GM18517 (cell line): ENCODE results near the gene HSPG2.
"Not testable (repeated sequence)": the region's sequence is repeated elsewhere in the genome, so short reads cannot be mapped to it uniquely, and the experiment has no call there.

ENCODE experiments used
- ATAC-seq: cut with Tn5 transposase; IDR thresholded peaks from one replicate; pipeline ENCODE4 v1.9.1; 2021; ENCODE audit warnings: mild to moderate bottlenecking, moderate library complexity; ENCODE audit not compliant: unreplicated experiment

The HSPG2 gene

DNA sequence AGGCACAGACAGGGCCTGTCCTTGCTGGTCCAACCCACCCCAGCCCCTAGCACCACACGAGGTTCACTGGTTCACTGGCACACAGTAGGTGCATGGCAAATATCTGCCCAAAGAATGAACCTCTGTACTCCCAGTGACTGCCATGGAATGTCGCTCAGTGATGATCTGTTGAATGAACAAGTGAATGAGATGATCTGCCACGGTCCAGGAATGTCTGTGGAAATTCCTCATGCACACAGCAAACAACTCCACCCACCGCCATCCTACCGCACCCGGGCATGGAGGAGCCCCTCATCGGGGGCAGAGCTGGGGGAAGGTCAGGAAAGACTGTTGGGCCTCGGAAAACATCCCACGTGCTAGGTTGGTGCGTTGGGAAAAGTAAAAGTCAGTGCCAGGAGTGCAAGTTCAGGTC, 1.7 kb downstream of the HSPG2 start:
- no peak for ATAC-seq

DNA sequence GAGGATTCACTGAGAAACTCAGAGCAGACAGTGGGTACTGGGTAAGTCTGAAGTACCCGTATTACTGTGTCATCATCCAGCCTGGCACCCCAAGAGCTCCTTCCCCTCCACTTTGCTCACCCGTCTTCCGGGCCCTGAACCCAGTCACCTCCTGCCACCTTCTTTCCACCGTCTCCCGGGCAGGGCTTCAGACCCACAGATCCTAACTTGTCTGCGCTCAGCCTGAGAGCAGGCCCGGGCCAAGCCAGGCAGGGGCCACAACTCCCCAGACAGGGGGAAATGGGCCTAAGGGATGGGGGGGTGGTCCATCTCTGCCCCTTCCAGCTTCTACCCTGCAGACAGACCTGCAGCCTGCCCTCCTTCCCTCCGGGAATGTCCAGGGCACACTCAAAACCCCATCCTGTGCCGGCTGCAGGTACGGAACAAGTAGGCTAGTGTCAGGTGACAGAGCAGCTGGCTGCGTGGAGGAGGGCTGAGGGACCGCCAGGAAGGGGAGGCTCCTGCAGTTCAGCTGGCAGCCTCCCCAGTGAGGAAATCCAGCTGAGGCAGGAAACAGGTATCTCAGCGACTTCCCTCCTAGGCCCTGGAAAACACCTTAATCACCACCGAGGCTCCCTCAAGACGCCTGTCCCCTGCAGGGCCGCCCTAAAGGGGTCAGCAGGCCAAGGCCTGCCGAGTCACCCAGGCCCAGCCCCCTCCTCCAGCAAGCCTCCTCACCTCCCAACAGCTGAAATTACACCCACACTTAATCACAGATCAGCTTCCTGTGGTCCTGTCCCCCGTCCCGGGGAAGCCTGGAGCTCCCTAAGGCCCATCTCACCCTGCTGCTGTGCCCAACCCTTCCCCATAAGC, 3.5 kb downstream of the HSPG2 start:
- no peak for ATAC-seq

- no peak for ATAC-seq
These were observed 5.0 kb downstream of the HSPG2 start for GRCh38 chr1:21932127-21932526.

GRCh38 chr1:21931171-21932093, 5.7 kb downstream of the HSPG2 start:
- no peak for ATAC-seq

DNA sequence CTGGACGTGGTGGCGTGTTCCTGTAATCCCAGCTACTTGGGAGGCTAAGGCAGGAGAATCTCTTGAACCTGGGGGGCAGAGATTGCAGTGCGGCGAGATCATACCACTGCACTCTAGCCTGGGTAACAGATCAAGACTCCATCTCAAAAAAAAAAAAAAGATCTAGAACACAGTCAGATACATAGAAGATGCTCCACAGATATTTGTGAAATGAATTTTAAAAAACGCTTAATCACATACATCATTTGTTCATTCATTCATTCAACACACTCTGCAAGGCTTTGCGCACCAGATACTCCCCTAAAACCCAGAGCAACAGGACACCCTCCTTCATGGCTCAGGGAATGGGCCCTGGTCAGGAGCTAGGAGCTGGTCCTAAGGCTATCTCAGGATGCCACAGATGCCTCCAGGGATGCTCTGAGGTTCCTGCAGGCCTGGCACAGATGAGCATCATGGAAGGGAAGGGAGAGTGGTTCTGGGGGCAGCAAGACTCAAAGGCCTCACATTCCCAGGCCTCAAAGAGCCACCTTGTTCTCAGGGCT, 6.4 kb downstream of the HSPG2 start:
- ATAC-seq, result no peak

DNA sequence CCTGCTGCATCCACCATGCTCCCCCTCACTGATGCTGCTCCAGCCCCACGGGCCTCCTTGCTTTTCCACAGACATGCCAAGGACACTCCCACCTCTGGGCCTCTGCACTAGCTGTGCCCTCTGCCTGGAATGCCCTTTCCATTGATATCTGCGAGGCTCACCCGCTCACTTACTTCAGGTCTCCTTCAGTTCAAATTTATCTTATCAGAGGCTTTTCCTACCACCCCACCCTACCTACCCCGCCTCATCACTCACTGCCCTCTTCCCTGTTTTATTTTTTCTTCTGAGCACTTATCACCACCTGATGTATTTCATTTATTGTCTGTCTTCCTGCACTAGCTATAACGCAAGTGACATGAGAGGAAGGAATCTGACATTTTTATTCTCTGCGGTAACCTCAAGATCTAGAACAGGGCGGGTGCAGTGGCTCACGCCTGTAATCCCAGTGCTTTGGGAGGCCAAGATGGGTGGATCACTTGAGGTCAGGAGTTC, 7.0 kb downstream of the HSPG2 start:
- no peak for ATAC-seq

DNA sequence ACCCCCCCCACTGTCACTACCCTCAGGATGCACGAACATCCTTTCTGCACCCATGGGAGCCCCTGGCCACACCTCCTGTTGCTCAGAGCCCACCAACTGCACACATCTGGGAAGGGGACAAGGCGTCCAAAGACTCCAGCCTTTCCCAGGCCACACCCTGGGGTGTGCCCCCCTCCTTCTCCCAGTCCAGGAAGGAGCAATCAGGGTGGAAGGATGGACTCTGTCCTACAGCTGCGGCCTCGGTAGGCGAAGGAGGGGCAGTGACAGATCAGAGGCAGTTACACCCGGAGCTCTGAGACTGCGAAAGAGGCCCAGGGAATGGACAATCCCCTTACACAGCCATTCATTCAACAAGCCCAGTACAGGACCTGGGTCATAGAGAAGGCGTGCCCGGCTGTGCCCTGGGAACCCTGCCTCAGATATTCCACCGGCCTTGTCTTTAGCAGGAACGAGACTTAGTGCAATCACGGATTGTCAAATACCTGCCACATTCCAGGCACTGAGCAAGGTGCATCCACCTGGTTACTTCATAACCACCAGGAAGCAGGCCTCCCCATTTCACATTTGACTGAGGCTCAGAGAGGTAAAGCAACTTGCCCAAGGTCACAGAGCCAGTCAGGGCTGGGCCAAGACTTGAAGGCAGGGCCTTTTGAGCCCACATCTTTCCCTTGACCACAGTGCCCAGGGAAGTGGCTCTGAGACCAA, 9.4 kb downstream of the HSPG2 start:
- ATAC-seq, result no peak

DNA sequence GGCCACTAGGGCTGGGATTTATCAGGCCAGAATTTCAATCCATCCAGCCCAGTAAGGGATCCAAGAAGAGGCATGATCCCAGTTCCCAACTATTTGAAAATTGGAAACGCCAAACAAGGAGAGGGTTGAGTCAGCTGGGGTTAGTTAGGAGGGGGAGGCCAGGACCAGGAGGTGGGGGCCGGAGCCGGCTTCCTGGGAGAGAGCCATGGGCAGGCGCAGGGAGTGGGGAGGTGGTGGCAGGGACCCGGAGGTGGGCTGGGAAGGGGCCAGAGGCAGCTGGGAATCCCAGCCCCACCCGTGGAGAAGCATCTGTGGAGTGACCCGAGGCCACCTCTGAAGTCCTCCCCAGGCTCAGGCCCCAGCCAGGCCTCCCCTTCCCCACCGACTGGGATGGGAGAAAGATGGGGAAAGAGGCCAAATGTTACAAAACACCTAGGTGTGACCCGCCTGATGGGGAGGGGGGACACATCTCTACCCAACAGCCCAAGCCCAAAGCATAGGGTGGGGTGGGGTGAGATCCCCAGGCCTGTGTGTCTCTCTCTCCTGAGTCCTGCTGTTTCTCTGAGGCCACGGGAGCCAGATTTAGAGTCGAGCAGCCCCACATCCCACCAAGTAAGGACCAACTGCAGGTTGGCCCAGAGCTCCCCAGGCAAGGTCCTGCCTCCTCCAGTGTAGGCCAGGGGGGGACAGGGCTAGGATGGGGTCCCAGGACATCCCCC, 10.1 kb downstream of the HSPG2 start:
- ATAC-seq, result no peak

DNA sequence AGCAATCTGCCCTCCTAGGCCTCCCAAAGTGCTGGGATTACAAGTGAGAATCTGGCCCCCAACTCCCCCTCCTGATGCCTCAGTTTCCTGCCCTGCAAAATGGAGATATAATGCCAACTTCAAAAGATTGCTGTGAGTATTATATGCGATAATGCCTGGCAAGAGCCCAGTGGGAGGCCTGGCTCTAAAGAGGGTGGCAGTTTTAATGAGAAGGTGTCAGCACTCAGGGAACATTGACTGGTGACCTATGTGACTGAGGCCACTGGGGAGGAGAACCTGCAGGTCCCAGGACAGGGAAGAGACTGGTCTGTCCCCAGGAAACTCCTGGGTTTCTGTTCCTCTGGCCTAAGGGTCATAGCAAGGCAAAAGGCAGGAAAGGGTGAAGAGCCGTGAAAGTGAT, 11.0 kb downstream of the HSPG2 start:
- ATAC-seq, result no peak

GRCh38 chr1:21925334-21925940, 11.7 kb downstream of the HSPG2 start:
- no peak for ATAC-seq

DNA sequence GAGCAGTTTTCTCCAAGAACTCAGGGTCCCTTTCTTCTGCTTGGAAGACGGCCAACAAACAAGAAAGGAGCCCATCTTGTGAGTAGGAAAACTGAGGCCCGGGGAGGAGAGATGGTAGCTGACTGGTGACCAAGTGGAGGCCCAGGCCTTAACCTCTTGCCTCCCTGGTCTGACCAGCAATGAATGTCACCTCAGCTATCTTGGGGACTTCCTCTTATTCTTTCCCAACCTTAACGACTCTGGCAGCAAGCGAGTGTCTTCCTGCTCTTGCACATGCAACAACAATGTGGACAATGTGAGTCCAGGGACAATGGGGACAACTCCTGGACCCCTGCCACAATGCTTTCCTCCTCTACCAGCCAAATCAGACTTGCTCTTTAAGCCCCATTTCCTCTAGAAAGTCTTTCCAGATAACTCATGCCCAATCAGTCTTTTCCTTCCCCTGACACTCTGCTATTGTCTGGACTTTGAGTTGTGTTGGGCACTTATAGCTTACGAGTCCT, 12.6 kb downstream of the HSPG2 start:
- no peak for ATAC-seq

DNA sequence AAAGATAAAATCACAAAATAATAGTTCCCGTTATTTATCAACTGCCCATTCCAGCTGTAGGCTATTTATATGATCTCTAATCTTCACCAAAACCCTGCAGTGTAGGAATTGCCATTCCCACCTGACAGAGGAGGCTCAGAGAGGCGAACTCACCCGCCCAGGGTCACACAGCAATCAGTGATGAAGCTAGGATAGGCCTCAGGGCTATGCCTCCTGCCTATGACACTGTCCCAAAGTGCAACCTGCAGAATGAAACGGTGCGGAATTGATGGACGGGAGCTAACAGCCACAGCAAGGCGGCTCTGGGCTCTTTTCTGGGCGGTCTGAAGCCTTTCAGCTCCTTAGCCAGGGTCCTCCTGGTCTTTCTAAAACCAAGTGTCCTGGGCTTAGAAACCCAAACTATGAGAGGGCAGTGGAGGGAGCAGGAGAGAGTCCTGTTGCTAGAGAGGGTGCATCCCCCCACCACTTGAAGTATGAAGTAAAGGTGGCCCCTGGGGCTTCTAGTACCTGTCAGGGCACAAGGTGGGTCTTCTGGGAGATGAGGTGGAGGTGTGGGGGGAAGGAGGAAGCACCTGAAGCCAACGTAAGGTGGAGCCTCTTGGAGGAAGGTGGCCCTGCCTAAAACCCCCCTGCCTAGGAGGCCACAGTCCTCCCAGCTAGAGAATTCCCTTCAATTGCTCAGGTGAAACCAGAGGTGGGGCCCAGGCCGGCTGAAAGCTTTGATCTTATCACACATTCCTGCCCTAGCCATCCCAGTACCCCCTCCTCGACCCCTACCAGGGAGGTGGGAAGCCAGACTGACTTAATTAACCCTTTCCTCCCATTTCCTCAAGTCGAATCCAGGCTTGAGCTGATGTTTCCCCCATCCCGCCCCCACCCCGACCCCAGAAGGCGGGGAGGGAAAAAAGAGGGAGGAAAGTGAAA, 14.8 kb downstream of the HSPG2 start:
- no peak for ATAC-seq

- no peak for ATAC-seq
These were observed 15.8 kb downstream of the HSPG2 start for GRCh38 chr1:21921100-21921875.

DNA sequence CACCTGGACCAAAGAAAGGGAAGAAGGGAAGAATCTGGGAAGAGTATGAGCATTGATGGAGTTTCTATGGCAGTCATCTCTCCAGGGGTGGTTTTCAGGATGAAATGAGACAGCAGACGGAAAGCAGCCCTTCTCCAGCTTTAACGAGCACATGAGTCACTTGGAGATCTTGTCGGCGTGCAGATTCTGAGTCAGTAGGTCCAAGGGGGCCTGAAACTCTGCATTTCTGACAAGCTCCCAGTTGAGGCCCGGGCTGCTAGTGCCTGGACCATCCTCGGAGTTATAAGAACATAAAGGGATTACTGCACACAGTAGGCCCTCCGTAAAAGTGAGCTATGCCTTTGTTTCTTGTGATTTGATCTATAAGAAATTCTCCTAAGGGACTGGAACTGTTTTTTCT, 17.6 kb downstream of the HSPG2 start:
- ATAC-seq, result no peak

DNA sequence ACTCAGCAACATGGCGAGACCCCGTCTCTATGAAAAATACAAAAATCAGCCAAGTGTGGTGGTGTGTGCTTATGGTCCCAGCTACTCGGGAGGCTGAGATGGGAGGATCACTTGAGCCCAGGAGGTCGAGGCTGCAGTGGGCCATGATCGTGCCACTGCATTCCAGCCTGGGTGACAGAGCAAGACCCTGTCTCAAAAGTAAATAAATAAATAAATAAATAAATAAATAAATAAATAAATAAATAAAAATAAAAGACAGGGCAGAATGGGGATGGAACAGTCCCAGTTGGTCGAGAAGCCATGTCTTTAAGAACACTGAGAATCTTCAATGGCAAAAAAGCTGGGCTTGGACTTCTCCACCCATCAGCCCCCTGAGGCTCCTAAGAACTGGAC, 19.9 kb downstream of the HSPG2 start:
- ATAC-seq, result not testable (repeated sequence)

DNA sequence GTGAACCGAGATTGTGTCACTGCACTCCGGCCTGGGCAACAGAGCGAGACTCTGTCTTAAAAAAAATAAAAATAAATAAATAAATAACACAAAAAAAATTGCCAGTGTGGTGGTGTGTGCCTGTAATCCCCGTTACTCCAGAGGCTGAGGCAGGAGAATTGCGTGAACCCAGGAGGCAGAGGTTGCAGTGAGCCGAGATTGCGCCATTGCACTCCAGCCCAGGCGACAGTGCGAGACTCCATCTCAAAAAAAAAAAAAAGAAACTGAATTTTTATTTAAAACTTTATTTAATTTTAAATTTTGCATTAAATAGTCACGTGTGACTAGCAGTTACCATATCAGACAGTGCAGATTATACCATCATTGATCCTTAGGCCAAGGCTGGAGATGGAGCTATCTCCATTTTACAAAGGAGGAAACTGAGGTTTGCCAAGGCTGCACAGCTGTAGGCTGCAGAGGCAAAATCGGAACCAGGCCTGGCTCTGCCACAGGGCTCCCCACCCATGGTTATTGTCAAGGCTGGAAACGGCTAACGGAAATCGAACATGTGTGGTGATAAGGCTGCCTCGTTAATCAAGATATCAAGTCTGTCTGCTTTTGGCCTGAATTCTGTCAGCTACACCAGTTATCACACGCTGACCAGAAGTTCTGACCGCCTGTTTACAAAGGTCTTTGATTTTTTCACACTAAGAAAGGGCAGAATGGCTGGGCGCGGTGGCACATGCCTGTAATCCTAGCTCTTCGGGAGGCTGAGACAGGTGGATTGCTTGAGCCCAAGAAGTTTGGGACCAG, 20.5 kb downstream of the HSPG2 start:
- no peak for ATAC-seq
